GM13977 (cell line): ENCODE measurements around the gene ATP5F1E.

Source experiments
- DNase-seq: peaks from one replicate; pipeline ENCODE4 v3.0.0; 2012; ENCODE audit warnings: low spot score
- in situ Hi-C: fragments of 300-500 bp; cut with MboI; formaldehyde crosslinking; loops from one replicate; pipeline ENCODE4 v1.12.0; 2022; ENCODE audit warnings: low sequenced_read_pairs, low pct_unique_long_range_greater_than_20kb, mixed read lengths, inconsistent platforms; ENCODE audit not compliant: unreplicated experiment
- TF ChIP-seq, protein P1 (sequence below): IDR thresholded peaks from 2 replicates; pipeline ENCODE4 v1.5.1; 2012; ENCODE audit warnings: mild to moderate bottlenecking, control low read depth; ENCODE audit not compliant: insufficient read depth; ENCODE audit errors: extremely low read depth, missing control alignments

The ATP5F1E gene

DNA sequence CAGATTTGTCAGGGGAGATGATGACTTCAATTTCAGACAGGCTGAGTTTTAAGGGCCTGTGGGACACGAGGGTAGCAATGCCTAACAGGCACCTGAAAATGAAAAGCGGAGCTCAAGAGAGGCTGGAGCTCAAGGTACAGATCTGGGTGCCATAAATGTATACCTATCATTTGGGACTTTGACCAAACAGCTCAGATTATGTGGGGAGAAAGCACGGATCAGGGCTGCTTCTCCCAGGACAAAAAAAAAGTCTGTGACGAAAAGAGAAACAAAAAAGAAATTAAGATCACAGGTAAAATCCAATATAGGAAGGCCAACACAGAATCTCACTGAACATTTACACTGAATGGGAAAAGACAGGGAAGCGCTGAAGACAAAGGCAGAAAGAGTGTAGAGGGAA is 8.5 kb upstream of the ATP5F1E start:
- in situ Hi-C loops: no loop called here
- DNase-seq: no peak
- TF ChIP-seq, protein P1, sequence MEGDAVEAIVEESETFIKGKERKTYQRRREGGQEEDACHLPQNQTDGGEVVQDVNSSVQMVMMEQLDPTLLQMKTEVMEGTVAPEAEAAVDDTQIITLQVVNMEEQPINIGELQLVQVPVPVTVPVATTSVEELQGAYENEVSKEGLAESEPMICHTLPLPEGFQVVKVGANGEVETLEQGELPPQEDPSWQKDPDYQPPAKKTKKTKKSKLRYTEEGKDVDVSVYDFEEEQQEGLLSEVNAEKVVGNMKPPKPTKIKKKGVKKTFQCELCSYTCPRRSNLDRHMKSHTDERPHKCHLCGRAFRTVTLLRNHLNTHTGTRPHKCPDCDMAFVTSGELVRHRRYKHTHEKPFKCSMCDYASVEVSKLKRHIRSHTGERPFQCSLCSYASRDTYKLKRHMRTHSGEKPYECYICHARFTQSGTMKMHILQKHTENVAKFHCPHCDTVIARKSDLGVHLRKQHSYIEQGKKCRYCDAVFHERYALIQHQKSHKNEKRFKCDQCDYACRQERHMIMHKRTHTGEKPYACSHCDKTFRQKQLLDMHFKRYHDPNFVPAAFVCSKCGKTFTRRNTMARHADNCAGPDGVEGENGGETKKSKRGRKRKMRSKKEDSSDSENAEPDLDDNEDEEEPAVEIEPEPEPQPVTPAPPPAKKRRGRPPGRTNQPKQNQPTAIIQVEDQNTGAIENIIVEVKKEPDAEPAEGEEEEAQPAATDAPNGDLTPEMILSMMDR: no peak

DNA sequence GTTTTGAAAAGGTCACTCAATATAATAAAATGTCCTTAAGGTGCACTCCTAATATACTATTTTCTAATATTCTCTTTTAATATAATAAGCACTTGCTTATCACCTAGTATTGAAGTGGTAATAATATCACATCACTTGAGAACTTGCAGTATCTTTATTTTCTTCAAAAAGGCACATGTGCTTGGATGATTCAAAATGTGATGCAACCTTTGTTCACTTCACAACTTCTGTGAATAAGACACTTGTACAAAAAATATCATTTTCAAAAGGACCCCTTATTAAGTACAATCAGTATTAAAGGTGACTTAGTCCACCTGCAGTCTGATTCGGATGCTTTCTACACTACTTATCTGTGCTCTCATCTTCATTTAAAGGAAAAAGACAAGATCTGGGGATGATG is 7.1 kb upstream of the ATP5F1E start:
- TF ChIP-seq, protein P1: no peak
- DNase-seq: no peak
- in situ Hi-C loops: no loop called here

DNA sequence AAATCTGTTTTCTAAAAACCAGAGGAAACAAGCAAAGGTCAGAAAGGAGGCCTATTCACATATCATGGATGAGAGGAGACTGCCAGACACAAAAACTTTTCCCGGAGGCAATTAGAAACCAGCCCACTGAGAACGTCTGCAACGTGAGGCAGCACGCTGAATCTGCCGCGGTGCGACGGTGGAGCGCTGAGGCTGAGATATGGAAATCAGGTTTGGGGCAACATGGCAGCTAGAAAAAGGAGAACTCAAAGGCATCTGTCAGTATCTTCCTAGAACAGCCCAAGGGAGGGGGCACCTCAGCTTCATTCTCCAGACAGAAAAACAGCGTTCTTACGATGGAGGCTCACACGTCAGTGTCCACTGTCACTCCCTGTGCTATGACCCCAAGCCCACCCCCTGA is 5.3 kb upstream of the ATP5F1E start:
- in situ Hi-C loops: no loop called here
- no peak for DNase-seq
- TF ChIP-seq, protein P1: no peak

DNA sequence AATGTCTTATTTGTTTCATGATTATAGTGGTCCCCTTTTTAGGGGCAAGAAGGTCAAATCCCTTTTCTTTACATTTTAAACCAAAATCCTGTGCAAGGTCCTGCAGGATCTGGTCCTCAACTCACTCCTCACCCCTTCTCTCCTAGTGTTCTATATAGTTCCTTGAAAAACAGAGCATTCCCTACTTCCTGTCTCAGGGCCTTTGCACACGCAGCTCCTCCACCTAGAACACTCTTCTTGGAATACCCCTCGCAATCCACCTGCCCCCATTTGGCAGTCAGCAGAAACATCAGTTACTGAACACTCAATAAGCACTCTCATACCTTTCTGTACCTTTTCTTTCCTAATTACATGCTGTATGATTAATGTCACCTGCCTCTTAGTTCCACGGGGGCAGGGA is 3.2 kb upstream of the ATP5F1E start:
- in situ Hi-C loops: no loop called here
- TF ChIP-seq, protein P1: no peak
- no peak for DNase-seq

DNA sequence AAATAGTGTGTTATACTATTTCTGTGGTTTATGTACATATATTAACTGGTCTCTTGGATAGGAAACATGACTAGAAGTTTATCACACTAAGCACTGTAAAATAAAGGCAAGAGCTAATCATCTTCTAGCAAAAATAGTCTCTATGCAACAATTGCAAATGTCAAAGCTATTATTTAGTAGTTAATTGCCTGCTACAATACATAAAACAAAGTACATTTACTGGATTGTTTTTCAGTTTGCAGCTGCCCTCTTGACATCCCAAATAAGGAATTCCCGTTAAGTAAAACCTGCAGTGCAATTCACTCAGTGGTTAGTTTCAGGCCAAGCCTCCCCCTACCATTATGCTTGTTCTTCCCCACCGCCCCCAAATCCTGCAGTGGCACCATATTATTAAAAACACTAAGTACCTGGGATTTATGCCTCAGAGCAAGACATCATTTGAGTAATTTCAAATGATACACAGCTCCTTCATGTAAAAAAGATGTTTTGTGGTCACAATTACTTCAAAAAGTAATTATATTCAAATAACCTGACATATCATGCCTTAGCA is 1.6 kb upstream of the ATP5F1E start:
- in situ Hi-C loops: no loop called here
- DNase-seq: no peak
- TF ChIP-seq, protein P1: no peak

DNA sequence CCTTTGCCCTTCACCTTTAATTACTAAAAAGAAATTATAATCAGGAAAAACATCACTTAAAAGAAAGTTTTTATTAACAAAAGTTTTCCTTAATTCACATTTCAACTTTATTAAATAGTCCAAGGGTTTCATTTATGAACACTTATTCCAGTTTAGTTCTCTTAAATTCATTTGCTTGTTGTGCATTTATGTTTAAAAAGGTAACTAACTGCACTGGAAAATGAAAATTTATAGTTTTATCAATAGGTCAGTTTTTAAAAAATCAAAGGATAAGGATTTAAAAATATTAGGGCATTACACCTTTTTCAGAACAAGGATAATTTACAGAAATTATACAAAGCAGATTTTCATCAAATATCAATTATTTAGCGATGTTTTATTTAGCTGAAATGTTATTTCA is 958 bp upstream of the ATP5F1E start:
- no peak for DNase-seq
- in situ Hi-C loops: no loop called here
- TF ChIP-seq, protein P1: no peak

DNA sequence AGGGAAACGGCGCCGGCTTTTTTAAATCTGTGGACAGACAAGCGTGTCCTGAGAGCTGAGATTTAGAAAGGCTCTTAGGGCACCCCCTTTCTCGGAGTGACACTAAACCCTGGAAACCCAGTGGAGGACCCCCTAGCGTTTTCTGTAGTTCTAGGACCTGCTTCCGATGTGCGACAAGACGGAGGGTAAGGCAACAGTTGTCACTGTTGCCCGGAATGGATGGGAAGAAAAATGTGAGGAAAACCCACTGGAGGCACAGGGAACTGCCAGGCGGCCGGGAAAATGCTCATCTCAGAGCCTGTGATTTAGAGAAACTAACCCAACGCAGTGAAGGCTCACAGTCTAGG is 551 bp upstream of the ATP5F1E start:
- in situ Hi-C loops: no loop called here
- TF ChIP-seq, protein P1: no peak
- no peak for DNase-seq
